Measurements from ENCODE around the gene HTT-AS. TPM values are rescaled to one million over a fixed set of nuclear protein-coding genes. Genes with fewer than 3 reads are reported as not detected.

The HTT-AS gene
- total RNA-seq, 4 donors from 2014 or later = not detected

- WGBS, 2 donors = 54 to 70% methylated on average over 2 of the region's 2 CpGs
- TF ChIP-seq CTCF (IDR thresholded peaks at IDR 0.05) = no peak
- TF ChIP-seq POLR2A (IDR thresholded peaks at IDR 0.05) = no peak
- H3K4me3 ChIP-seq (ENCODE audit: low read depth, poor library complexity, severe bottlenecking) = no peak overlapping the region
- intact Hi-C loops (cut with DNase I; ENCODE audit: low total_unique reads) = no loop called here
- no peak for DNase-seq (ENCODE audit: low spot score in 2 of 2)
Observed at GRCh38 chr4:3119464-3119863, 45.1 kb upstream of the HTT-AS start.

GRCh38 chr4:3118312-3118711, 44.0 kb upstream of the HTT-AS start:
- TF ChIP-seq POLR2A (IDR thresholded peaks at IDR 0.05) (no peak), CTCF (IDR thresholded peaks at IDR 0.05) (no peak)
- no peak for DNase-seq (ENCODE audit: low spot score in 2 of 2)
- intact Hi-C loops (cut with DNase I; ENCODE audit: low total_unique reads) = no loop called here
- H3K4me3 ChIP-seq (ENCODE audit: low read depth, poor library complexity, severe bottlenecking) = no peak overlapping the region
- 84% methylated on average over 8 of the region's 8 CpGs for WGBS, 2 donors

- WGBS, 2 donors = 81% methylated on average over 2 of the region's 2 CpGs
- TF ChIP-seq CTCF (IDR thresholded peaks at IDR 0.05) (no peak), POLR2A (IDR thresholded peaks at IDR 0.05) (no peak)
Observed at GRCh38 chr4:3116955-3117354, 42.6 kb upstream of the HTT-AS start.

GRCh38 chr4:3115637-3116270, 41.4 kb upstream of the HTT-AS start:
- TF ChIP-seq CTCF (IDR thresholded peaks at IDR 0.05) (no peak), POLR2A (IDR thresholded peaks at IDR 0.05) (no peak)
- no peak overlapping the region for H3K4me3 ChIP-seq (ENCODE audit: low read depth, poor library complexity, severe bottlenecking)
- no peak for DNase-seq (ENCODE audit: low spot score in 2 of 2)
- intact Hi-C loops (cut with DNase I; ENCODE audit: low total_unique reads) = no loop called here
- 85 to 86% methylated on average over 14 to 15 of the region's 15 CpGs for WGBS, 2 donors

More at GRCh38 chr4:3116955-3117354, 42.6 kb upstream of the HTT-AS start:
- H3K4me3 ChIP-seq (ENCODE audit: low read depth, poor library complexity, severe bottlenecking) = no peak overlapping the region
- DNase-seq (ENCODE audit: low spot score in 2 of 2) = no peak
- intact Hi-C loops (cut with DNase I; ENCODE audit: low total_unique reads) = no loop called here

- DNase-seq (ENCODE audit: low spot score in 2 of 2) = no peak
- intact Hi-C loops (cut with DNase I; ENCODE audit: low total_unique reads) = no loop called here
- H3K4me3 ChIP-seq (ENCODE audit: low read depth, poor library complexity, severe bottlenecking) = no peak overlapping the region
- WGBS, 2 donors = 96 to 99% methylated on average over 6 of the region's 6 CpGs
- no peak for TF ChIP-seq POLR2A (IDR thresholded peaks at IDR 0.05)
- no peak for TF ChIP-seq CTCF (IDR thresholded peaks at IDR 0.05)
Observed at GRCh38 chr4:3114377-3114776, 40.0 kb upstream of the HTT-AS start.
